Left lobe of liver (tissue), 2 donors: ENCODE results near the gene EIF2S3B. TPM values are rescaled to one million over a fixed set of nuclear protein-coding genes. Genes with fewer than 3 reads are reported as not detected.

Experiments used
- ATAC-seq: fragments of 200-7000 bp; cut with Tn5 transposase; one replicate; pipeline ENCODE4 v1.9.1; 2020; ENCODE audit warnings: mild to moderate bottlenecking, moderate library complexity
- DNase-seq: peaks from one replicate; pipeline ENCODE4 v3.0.0-alpha.2; 2020; ENCODE audit warnings: low spot score
- total RNA-seq: library from RNA; stranded (reverse); gene quantifications from one replicate; pipeline ENCODE4 v1.2.1, GENCODE V29; 2021
- donor health status: DM: no; HTN: no; CAD: no; lungs with moderate emphysema.
- donor health status: DM: no; HTN: yes; CAD: no.

Gene EIF2S3B
- total RNA-seq, 1 donor from 2014 or later = 0.20 TPM

- DNase-seq (no peak), ATAC-seq (no peak)
Observed at GRCh38 chr12:10554228-10554755, 48.6 kb downstream of the EIF2S3B start.

- DNase-seq (no peak), ATAC-seq (no peak)
Observed at GRCh38 chr12:10554756-10555481, 49.2 kb downstream of the EIF2S3B start.

- DNase-seq = no peak
- ATAC-seq = no peak
Observed at GRCh38 chr12:10557329-10557728, 51.6 kb downstream of the EIF2S3B start.

GRCh38 chr12:10557766-10558165, 52.1 kb downstream of the EIF2S3B start:
- DNase-seq (no peak), ATAC-seq (no peak)

Other genes starting within 250 kb of the EIF2S3B start
- 0.53 TPM for gene KLRD1, start 198.0 kb upstream of the EIF2S3B start, total RNA-seq
- gene KLRK1, start 115.8 kb upstream of the EIF2S3B start, total RNA-seq = 0.55 TPM
- not detected for gene KLRC4, start 96.1 kb upstream of the EIF2S3B start, total RNA-seq
- not detected for gene KLRC3, start 85.3 kb upstream of the EIF2S3B start, total RNA-seq
- gene KLRC2, start 69.9 kb upstream of the EIF2S3B start, total RNA-seq = not detected
- not detected for gene KLRC1, start 52.5 kb upstream of the EIF2S3B start, total RNA-seq
- 8.4 TPM for gene MAGOHB, start 107.7 kb downstream of the EIF2S3B start, total RNA-seq
- gene STYK1, start 168.2 kb downstream of the EIF2S3B start, total RNA-seq = not detected
- gene YBX3, start 217.4 kb downstream of the EIF2S3B start, total RNA-seq = 16.7 TPM